ENCODE measurements around the gene ABHD15.

The ABHD15 gene

GRCh38 chr17:29595107-29595942, 28.5 kb upstream of the ABHD15 start:
- ATAC-seq, result no peak
- TF ChIP-seq ZNF565 (CRISPR knock-in tag; conservative IDR thresholded peaks at IDR 0.05; ENCODE audit: low read depth), result no peak
- no peak for TF ChIP-seq ZC3H10 (CRISPR knock-in tag; IDR thresholded peaks at IDR 0.05)
- TF ChIP-seq PPARA (CRISPR knock-in tag; IDR thresholded peaks at IDR 0.05; ENCODE audit: borderline replicate concordance), result no peak
- TF ChIP-seq CSRNP3 (CRISPR knock-in tag; IDR thresholded peaks at IDR 0.05), result no peak
- no peak for TF ChIP-seq TSHZ2 (CRISPR knock-in tag; IDR thresholded peaks at IDR 0.05)
- no peak for TF ChIP-seq OSR1 (CRISPR knock-in tag; IDR thresholded peaks at IDR 0.05)

DNA sequence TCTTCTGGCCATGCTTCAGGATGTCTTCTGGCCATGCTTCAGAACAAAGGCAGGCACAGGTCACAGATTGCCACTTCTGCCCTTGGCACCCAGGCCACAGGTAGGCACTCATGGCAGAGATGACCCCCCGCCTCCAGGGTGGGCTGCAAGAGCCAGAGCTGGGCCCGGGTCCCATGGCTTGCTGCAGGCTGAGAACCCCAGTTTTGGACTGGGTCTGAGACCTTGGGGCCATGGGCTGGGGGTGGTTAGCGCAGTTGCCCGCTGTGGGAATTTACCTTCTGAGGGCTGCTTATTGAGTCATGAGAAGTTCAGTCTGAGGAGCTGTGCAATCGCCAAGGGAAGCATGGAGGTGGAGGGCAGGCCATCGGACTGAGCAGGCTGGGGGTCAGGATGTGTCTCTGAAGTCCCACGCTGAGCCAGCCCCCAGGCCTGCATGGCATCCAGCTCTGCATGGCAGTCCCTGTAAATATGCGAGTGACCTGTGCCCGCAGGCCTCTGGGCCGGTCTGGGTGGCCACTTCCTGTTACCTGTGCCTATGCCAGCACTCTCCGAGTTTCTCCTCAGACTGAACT, 27.8 kb upstream of the ABHD15 start:
- TF ChIP-seq PPARA (CRISPR knock-in tag; IDR thresholded peaks at IDR 0.05; ENCODE audit: borderline replicate concordance) (no peak), TSHZ2 (CRISPR knock-in tag; IDR thresholded peaks at IDR 0.05) (no peak), CSDC2 (CRISPR knock-in tag; IDR thresholded peaks at IDR 0.05) (no peak), ISL1 (CRISPR knock-in tag; IDR thresholded peaks at IDR 0.05) (no peak), BACH2 (CRISPR knock-in tag; IDR thresholded peaks at IDR 0.05; ENCODE audit: borderline replicate concordance) (no peak), ZFP3 (CRISPR knock-in tag; IDR thresholded peaks at IDR 0.05) (no peak), ZNF8 (CRISPR knock-in tag; IDR thresholded peaks at IDR 0.05) (no peak), SNAI2 (CRISPR knock-in tag; IDR thresholded peaks at IDR 0.05) (no peak), TOX (CRISPR knock-in tag; IDR thresholded peaks at IDR 0.05; ENCODE audit: borderline replicate concordance) (no peak), TCF4 (CRISPR knock-in tag; IDR thresholded peaks at IDR 0.05; ENCODE audit: borderline replicate concordance) (no peak), ZNF70 (CRISPR knock-in tag; IDR thresholded peaks at IDR 0.05) (no peak)
- TF ChIP-seq, protein P1, sequence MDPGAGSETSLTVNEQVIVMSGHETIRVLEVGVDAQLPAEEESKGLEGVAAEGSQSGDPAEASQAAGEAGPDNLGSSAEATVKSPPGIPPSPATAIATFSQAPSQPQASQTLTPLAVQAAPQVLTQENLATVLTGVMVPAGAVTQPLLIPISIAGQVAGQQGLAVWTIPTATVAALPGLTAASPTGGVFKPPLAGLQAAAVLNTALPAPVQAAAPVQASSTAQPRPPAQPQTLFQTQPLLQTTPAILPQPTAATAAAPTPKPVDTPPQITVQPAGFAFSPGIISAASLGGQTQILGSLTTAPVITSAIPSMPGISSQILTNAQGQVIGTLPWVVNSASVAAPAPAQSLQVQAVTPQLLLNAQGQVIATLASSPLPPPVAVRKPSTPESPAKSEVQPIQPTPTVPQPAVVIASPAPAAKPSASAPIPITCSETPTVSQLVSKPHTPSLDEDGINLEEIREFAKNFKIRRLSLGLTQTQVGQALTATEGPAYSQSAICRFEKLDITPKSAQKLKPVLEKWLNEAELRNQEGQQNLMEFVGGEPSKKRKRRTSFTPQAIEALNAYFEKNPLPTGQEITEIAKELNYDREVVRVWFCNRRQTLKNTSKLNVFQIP (CRISPR knock-in tag; IDR thresholded peaks at IDR 0.05; ENCODE audit: borderline replicate concordance, low read depth), result no peak
- TF ChIP-seq, protein P2, sequence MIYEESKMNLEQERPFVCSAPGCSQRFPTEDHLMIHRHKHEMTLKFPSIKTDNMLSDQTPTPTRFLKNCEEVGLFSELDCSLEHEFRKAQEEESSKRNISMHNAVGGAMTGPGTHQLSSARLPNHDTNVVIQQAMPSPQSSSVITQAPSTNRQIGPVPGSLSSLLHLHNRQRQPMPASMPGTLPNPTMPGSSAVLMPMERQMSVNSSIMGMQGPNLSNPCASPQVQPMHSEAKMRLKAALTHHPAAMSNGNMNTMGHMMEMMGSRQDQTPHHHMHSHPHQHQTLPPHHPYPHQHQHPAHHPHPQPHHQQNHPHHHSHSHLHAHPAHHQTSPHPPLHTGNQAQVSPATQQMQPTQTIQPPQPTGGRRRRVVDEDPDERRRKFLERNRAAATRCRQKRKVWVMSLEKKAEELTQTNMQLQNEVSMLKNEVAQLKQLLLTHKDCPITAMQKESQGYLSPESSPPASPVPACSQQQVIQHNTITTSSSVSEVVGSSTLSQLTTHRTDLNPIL (CRISPR knock-in tag; IDR thresholded peaks at IDR 0.05; ENCODE audit: low read depth), result no peak
- TF ChIP-seq, protein P3, sequence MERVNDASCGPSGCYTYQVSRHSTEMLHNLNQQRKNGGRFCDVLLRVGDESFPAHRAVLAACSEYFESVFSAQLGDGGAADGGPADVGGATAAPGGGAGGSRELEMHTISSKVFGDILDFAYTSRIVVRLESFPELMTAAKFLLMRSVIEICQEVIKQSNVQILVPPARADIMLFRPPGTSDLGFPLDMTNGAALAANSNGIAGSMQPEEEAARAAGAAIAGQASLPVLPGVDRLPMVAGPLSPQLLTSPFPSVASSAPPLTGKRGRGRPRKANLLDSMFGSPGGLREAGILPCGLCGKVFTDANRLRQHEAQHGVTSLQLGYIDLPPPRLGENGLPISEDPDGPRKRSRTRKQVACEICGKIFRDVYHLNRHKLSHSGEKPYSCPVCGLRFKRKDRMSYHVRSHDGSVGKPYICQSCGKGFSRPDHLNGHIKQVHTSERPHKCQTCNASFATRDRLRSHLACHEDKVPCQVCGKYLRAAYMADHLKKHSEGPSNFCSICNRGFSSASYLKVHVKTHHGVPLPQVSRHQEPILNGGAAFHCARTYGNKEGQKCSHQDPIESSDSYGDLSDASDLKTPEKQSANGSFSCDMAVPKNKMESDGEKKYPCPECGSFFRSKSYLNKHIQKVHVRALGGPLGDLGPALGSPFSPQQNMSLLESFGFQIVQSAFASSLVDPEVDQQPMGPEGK (CRISPR knock-in tag; IDR thresholded peaks at IDR 0.05; ENCODE audit: borderline replicate concordance), result no peak
- no peak for ATAC-seq

Measured in SK-N-SH treated with all-trans-retinoic acid at 6 μM for 48 hours (cell line).